Measurements from ENCODE around the gene IRF6. TPM values are rescaled to one million over a fixed set of nuclear protein-coding genes. Genes with fewer than 3 reads are reported as not detected.

The IRF6 gene
- total RNA-seq (25.0 TPM), polyA plus RNA-seq (9.3 TPM)

GRCh38 chr1:209805875-209806760, at the start of gene IRF6:
IRF6 (minus strand) TSS chr1:209806142; CDS start chr1:209801413, 4,729 bp downstream.
- Histone ChIP-seq H3K4me3 (ENCODE audit: low read depth, low read length) (peak within 1 kb of the TSS; percentile 32), H3K4me1 (ENCODE audit: insufficient read depth) (peaks cover 2% of the 10 kb centered on the region), H3K27ac (ENCODE audit: low read depth) (peak within 1 kb of the TSS; percentile 87), H3K36me3 (ENCODE audit: insufficient read depth) (no peaks in the 10 kb centered on the region)
- 8% methylated on average over 46 of the region's 46 CpGs for WGBS
- DNase-seq (ENCODE audit: extremely low spot score) = peak; percentile 74

DNA sequence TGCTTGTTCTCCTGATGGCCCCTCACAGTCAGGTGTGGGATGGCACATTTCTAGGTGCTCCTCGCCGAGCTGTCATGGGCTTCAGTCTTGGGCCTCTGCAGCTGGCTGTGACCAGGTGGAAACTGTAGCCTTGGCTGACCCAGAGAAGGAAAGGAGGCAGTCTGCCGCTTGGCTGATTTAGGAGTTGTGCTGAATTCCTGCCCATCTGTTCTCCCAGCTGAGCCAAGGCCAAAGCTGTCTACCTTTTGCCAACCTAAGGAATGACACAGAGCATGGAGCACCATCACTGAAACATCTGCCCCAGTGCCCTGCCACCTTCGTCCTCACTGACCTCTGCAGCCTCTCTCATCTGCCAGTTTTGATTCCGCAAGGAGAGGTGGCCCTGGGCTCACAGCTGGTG, 49.7 kb upstream of the IRF6 start:
- H3K4me3 ChIP-seq (ENCODE audit: low read depth, low read length) = no peak overlapping the region
- WGBS = 84% methylated on average over 5 of the region's 5 CpGs
- no peaks in the 10 kb centered on the region for H3K4me1 ChIP-seq (ENCODE audit: insufficient read depth)
- no peak for DNase-seq (ENCODE audit: extremely low spot score)
- no peak overlapping the region for H3K27ac ChIP-seq (ENCODE audit: low read depth)
- H3K36me3 ChIP-seq (ENCODE audit: insufficient read depth) = peaks cover 3% of the 10 kb centered on the region

DNA sequence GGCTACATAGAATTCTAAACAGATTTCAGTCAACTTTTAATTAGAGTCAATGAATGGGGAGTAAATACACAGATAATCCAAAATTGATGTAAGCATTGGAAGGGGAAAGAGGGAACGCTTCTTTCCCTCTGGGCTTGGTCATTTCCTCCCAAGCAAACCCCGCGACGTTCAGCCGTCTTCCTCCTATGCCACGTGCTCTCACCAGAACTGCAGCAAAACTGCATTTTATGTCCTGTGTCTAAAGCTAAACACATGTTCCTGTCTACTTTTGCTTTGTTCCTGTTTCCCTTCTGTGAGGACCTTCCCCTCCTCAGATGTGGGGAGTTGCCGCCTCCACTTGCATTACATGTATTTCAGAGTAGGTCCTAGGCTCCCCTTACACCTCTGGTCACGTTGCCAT, 49.1 kb upstream of the IRF6 start:
- WGBS = 78% methylated on average over 8 of the region's 8 CpGs
- DNase-seq (ENCODE audit: extremely low spot score) = no peak
- Histone ChIP-seq H3K4me3 (ENCODE audit: low read depth, low read length) (no peak overlapping the region), H3K27ac (ENCODE audit: low read depth) (no peak overlapping the region), H3K36me3 (ENCODE audit: insufficient read depth) (peaks cover 3% of the 10 kb centered on the region), H3K4me1 (ENCODE audit: insufficient read depth) (no peaks in the 10 kb centered on the region)

DNA sequence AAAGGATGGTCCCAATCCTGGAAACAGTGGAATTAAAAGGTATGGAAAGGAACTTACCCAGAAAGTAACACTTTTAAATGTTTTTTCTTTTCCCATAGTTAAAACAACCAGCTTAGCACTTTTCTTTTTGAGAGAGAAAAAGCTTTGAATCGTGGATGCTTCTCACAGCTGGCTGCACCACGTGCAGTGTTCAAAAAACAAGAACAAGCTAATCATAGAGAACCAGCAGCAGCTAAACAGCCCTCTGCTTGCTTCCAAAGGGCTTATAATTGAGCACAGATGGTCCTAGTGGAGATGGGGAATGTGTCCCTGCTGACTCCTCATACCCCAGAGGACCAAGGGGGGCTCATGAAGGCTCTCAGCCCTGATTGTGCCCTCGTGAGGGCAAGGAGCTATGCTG, 48.3 kb upstream of the IRF6 start:
- Histone ChIP-seq H3K36me3 (ENCODE audit: insufficient read depth) (peaks cover 3% of the 10 kb centered on the region), H3K4me3 (ENCODE audit: low read depth, low read length) (no peak overlapping the region), H3K4me1 (ENCODE audit: insufficient read depth) (no peaks in the 10 kb centered on the region), H3K27ac (ENCODE audit: low read depth) (no peak overlapping the region)
- no peak for DNase-seq (ENCODE audit: extremely low spot score)
- 62% methylated on average over 3 of the region's 3 CpGs for WGBS

GRCh38 chr1:209853676-209854075, 47.7 kb upstream of the IRF6 start:
- 94% methylated on average over 2 of the region's 2 CpGs for WGBS
- no peaks in the 10 kb centered on the region for H3K4me1 ChIP-seq (ENCODE audit: insufficient read depth)
- no peak overlapping the region for H3K4me3 ChIP-seq (ENCODE audit: low read depth, low read length)
- no peak overlapping the region for H3K27ac ChIP-seq (ENCODE audit: low read depth)
- peaks cover 3% of the 10 kb centered on the region for H3K36me3 ChIP-seq (ENCODE audit: insufficient read depth)
- no peak for DNase-seq (ENCODE audit: extremely low spot score)

GRCh38 chr1:209850342-209850979, 44.5 kb upstream of the IRF6 start:
- Histone ChIP-seq H3K4me3 (ENCODE audit: low read depth, low read length) (no peak overlapping the region), H3K4me1 (ENCODE audit: insufficient read depth) (no peaks in the 10 kb centered on the region), H3K27ac (ENCODE audit: low read depth) (no peak overlapping the region), H3K36me3 (ENCODE audit: insufficient read depth) (peaks cover 5% of the 10 kb centered on the region)
- WGBS = 62% methylated on average over 6 of the region's 6 CpGs
- no peak for DNase-seq (ENCODE audit: extremely low spot score)

DNA sequence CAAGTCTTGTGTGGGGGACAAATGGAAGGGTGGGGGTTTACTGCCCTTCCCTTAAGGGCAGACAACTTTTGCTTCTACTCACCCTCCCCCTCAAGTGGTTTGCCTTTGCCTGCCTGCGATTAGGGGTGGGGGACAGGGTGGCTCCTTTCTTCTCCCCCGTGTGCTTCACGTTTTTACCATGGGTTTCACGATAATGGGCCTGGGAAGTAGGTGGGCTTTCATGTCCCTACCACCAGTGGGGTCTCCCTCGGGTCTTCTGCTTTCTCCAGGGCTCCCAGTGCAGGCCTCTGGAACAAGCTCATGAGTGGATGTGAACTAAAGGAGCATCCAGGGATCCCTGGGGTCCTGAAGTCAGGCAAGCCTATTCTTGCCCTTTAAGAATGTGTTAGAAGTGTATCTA, 43.4 kb upstream of the IRF6 start:
- WGBS = 87% methylated on average over 5 of the region's 5 CpGs
- DNase-seq (ENCODE audit: extremely low spot score) = no peak
- H3K4me1 ChIP-seq (ENCODE audit: insufficient read depth) = no peaks in the 10 kb centered on the region
- no peak overlapping the region for H3K27ac ChIP-seq (ENCODE audit: low read depth)
- H3K4me3 ChIP-seq (ENCODE audit: low read depth, low read length) = no peak overlapping the region
- H3K36me3 ChIP-seq (ENCODE audit: insufficient read depth) = peaks cover 5% of the 10 kb centered on the region

GRCh38 chr1:209845408-209845725, 39.4 kb upstream of the IRF6 start:
- WGBS = 97% methylated on average over 1 of the region's 1 CpG
- Histone ChIP-seq H3K36me3 (ENCODE audit: insufficient read depth) (peaks cover 6% of the 10 kb centered on the region), H3K4me3 (ENCODE audit: low read depth, low read length) (no peak overlapping the region), H3K27ac (ENCODE audit: low read depth) (no peak overlapping the region), H3K4me1 (ENCODE audit: insufficient read depth) (no peaks in the 10 kb centered on the region)
- no peak for DNase-seq (ENCODE audit: extremely low spot score)

DNA sequence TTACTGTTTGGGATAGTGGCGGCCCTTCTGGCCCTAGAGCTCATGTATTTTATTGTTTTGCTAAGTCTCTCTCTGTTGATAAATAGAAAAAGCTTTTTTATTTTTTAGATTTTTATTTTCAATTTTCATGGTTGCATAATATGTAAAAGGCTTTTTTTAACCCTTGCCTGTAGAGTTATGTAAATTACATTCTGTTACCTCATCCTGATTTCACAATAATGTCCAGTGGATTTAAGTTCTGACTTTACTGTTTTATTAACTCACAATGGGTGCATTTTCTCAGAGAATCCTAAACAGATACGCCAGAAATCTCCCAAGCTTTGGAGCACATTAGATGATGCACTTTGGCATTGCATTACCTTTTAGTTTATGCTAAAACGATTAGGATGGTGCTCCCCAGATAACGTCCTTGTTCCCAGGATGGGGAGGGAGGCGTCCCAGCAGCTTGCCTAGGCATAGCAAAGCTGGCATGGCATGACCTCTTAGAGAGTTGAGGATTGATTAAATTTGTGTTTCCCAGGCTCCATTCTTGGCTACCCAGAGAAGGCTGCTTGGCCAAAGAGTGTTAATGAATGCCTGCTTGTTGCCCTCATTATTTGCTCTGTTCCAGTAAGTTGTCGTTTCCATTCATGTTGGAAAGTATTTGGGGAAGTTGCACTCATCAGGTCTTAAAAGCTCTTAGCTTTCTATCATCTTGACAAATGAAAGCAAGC, 38.9 kb upstream of the IRF6 start:
- no peak overlapping the region for H3K4me3 ChIP-seq (ENCODE audit: low read depth, low read length)
- H3K4me1 ChIP-seq (ENCODE audit: insufficient read depth) = no peaks in the 10 kb centered on the region
- no peak overlapping the region for H3K27ac ChIP-seq (ENCODE audit: low read depth)
- H3K36me3 ChIP-seq (ENCODE audit: insufficient read depth) = peaks cover 6% of the 10 kb centered on the region
- 78% methylated on average over 6 of the region's 6 CpGs for WGBS
- DNase-seq (ENCODE audit: extremely low spot score) = no peak

DNA sequence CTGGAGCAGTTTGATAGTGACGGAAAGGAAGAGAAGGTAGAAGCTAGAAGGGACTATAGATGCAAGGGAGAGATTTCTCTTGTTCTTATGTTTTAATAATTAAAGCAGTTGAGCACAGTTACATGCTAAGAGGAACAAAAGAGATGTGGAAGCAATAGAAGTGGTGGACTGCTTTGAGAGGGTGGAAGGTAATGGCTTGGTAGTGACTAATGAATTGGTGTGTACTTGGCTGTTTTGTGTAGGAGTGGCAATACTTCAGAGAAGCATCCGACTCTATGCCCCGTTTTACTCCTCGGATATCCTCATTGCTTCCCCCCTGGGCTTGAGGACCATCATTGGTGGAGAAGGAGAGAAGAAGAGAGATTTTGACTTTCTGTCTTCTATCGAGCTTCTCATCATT, 34.7 kb upstream of the IRF6 start:
- H3K27ac ChIP-seq (ENCODE audit: low read depth) = no peak overlapping the region
- 95% methylated on average over 5 of the region's 5 CpGs for WGBS

DNA sequence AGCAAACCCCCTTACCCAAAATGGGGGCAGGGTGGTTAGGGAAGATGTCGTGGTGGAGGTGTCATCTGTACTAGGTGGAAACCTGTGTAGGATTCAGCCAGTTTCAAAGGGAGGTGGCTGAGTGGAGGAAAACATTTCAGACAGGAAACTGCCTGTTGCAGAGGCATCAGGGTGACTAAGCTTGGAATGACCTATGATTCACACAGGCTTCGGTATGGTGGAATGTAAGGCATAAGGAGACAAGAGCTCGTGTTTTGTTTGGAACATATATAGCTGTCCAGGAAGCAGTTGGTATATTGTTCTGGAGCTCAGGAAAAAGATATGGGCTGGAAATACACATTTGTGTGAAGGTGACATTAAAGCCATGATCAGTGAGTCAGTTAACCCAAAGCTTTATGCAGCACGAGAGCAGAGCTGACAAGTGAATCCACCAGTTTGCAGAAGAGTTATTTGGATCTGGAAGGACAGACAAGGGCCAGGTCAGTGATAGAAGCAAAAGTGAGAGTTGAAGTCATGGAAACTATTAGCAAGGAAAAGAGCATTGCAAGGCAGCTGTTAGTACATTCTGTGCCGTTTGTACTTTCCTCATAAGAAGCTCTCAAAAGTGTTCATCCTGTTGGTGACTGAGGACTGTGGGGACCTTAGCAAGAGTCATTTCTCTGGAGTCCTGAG, 34.1 kb upstream of the IRF6 start:
- 62% methylated on average over 5 of the region's 5 CpGs for WGBS
- Histone ChIP-seq H3K4me3 (ENCODE audit: low read depth, low read length) (no peak overlapping the region), H3K36me3 (ENCODE audit: insufficient read depth) (peaks cover 5% of the 10 kb centered on the region), H3K27ac (ENCODE audit: low read depth) (no peak overlapping the region), H3K4me1 (ENCODE audit: insufficient read depth) (no peaks in the 10 kb centered on the region)
- no peak for DNase-seq (ENCODE audit: extremely low spot score)

More for the DNA sequence above, 34.7 kb upstream of the IRF6 start:
- Histone ChIP-seq H3K4me3 (ENCODE audit: low read depth, low read length) (no peak overlapping the region), H3K36me3 (ENCODE audit: insufficient read depth) (peaks cover 5% of the 10 kb centered on the region), H3K4me1 (ENCODE audit: insufficient read depth) (no peaks in the 10 kb centered on the region)
- no peak for DNase-seq (ENCODE audit: extremely low spot score)

- no peak for DNase-seq (ENCODE audit: extremely low spot score)
- H3K4me3 ChIP-seq (ENCODE audit: low read depth, low read length) = no peak overlapping the region
- no peak overlapping the region for H3K27ac ChIP-seq (ENCODE audit: low read depth)
- H3K36me3 ChIP-seq (ENCODE audit: insufficient read depth) = peaks cover 10% of the 10 kb centered on the region
- no peaks in the 10 kb centered on the region for H3K4me1 ChIP-seq (ENCODE audit: insufficient read depth)
- 90% methylated on average over 6 of the region's 6 CpGs for WGBS
Observed at GRCh38 chr1:209838537-209838936, 32.6 kb upstream of the IRF6 start.

DNA sequence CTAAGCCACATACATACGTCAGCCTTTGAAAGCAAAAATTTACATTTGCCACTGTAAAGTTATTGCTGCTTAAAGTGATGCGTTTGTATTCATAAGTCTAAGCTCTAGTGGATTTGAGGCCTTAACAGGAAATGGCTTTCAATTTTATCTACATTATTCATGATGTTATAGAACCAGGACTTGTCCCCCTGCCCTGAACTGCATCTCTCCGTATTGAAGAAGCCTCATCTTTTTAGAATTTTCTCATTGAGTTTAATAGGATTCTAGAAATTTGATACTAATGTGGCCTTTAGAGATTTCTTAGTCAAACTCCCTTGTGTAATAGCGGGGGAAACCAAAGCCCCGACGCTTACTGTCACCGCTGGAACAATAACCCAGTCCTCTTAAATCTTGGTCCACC, 31.7 kb upstream of the IRF6 start:
- 94% methylated on average over 7 of the region's 7 CpGs for WGBS
- Histone ChIP-seq H3K27ac (ENCODE audit: low read depth) (no peak overlapping the region), H3K4me3 (ENCODE audit: low read depth, low read length) (no peak overlapping the region), H3K36me3 (ENCODE audit: insufficient read depth) (peaks cover 12% of the 10 kb centered on the region), H3K4me1 (ENCODE audit: insufficient read depth) (no peaks in the 10 kb centered on the region)
- no peak for DNase-seq (ENCODE audit: extremely low spot score)

Data from urinary bladder (tissue), 4 donors.